Stromal cell of bone marrow (primary cell): ENCODE results near the gene SLCO1A2.
"Not testable (repeated sequence)": the region's sequence is repeated elsewhere in the genome, so short reads cannot be mapped to it uniquely, and the experiment has no call there.

ENCODE experiments used
- DNase-seq: peaks from one replicate; pipeline ENCODE4 v3.0.0-alpha.2; 2012; ENCODE audit warnings: low read depth

Gene SLCO1A2, protein sequence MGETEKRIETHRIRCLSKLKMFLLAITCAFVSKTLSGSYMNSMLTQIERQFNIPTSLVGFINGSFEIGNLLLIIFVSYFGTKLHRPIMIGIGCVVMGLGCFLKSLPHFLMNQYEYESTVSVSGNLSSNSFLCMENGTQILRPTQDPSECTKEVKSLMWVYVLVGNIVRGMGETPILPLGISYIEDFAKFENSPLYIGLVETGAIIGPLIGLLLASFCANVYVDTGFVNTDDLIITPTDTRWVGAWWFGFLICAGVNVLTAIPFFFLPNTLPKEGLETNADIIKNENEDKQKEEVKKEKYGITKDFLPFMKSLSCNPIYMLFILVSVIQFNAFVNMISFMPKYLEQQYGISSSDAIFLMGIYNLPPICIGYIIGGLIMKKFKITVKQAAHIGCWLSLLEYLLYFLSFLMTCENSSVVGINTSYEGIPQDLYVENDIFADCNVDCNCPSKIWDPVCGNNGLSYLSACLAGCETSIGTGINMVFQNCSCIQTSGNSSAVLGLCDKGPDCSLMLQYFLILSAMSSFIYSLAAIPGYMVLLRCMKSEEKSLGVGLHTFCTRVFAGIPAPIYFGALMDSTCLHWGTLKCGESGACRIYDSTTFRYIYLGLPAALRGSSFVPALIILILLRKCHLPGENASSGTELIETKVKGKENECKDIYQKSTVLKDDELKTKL

DNA sequence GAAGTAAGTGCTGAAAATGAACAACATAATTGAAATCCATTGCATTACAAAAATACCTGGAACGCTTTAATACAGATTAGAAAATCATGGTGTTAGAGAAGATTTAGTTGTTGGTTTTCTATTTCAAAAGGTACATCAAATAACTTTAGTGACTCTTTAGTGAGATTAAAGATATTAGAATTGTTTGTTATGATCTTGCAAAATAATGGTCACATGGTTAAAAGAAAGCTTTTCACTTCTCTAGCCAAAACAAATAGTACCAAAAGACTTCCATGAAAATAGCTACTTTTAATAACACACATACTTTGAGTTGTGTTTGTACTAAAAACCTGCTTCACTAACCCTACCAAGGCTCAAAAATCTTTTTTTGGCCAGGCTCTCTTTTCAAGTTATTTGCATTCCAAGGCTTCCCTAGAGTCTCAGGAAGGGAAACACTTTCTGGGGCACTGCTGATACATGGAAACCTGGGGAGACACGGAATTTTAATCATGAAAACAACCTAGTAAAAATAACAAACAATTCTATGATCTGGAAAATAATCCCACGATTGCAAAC, at the start of gene SLCO1A2:
TSS of gene SLCO1A2 (minus strand) at position 147 of the 555 bp plus-strand sequence. CDS start 270 bp downstream, outside the sequence.
- DNase-seq, result no peak

DNA sequence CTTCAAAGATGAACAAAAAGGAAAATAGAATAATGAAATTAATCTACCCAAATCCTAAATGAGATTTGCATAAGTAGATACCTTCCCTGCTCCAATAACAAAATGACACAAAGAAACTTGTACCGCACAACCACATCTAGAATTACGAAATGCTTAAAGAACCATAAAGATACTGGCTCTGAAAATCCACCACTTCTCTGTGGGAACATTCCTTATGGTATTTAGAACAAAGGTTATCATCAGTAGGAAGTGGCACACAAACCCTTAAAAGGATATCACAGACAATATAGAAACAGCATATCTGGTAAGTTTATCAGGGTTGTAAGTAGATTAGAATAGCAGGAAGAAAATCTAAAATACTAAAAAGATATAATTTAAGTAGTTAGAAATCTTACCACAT, 49.5 kb upstream of the SLCO1A2 start:
- no peak for DNase-seq

DNA sequence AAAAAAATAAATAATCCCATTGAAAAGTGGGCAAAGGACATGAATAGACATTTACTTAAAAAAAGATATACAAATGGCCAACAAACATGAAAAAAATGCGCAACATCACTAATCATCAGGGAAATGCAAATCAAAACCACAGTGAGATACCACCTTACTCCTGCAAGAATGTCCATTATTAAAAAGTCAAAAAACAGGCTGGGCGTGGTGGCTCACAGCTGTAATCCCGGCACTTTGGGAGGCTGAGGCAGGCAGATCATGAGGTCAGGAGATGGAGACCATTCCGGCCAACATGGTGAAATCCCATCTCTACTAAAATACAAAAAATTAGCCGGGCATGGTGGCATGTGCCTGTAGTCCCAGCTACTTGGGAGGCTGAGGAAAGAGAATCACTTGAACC, 46.6 kb upstream of the SLCO1A2 start:
- not testable (repeated sequence) for DNase-seq

DNA sequence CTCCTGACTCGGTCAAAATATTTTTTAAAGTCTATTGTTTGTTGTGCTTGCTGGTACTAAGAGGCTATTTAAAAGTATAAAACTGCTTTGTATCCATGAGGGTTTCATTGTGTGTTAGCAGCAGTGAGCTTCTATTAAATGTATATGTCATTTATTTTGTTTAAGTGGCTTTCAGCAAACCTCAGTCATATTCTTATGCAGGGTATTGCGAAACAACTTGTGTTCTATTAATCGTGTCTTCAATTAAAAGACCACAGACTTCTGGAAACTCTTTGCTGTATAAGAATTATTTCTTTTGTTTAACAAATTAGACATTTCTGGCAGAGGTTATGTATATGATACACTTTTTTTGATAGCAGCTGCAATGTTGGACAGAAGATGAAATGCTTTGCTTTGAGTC, 44.5 kb upstream of the SLCO1A2 start:
- no peak for DNase-seq

DNA sequence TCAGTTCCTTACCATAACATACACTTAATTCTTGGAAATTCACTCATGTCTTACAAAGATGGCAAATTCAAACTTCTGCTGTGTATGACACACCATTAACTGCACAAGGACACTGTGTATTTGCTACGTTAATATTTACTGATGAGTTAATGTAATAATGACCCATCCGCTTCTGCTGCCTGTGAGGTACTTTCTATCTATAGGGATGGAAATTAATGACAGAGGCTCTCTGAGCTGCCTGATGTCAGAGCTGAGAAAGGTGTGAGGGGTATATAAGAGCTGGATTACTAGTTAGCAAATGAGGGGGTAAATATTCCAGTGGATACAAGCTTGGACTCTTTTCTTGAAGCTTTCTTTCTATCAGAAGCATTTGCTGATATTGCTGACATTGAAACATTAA, 37.9 kb upstream of the SLCO1A2 start, which contains the start of gene IAPP:
TSS of gene IAPP (plus strand) at position 301 of the 400 bp plus-strand sequence. CDS start 450 bp downstream, outside the sequence.
- no peak for DNase-seq

DNA sequence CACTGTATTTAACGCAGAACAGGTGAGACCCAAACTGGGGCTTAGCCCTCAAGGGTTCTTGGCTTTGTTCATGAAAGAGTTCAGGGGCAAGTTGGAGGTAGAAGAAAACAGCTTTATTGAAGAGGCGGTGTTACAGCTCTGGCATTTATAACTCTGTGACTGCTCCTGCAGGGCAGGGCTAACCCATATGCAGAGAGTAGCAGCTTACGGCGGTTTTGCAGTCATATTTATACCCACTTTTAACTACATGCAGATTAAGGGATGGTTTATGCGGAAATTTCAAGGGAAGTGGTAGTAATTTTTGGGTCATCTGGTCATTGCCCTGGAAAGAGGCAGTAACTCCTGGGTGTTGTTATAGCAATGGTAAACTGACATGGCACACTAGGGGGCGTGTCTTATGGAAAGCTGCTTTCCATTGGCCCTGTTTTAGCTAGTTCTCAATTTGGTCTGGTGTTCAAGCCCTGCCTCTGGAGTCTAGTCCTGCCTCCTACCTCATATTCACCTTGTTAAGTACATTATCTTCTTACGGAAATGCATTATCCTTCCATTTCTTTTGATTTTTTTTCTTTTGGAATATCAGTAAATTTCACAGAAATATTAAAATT, 36.2 kb upstream of the SLCO1A2 start:
- no peak for DNase-seq

DNA sequence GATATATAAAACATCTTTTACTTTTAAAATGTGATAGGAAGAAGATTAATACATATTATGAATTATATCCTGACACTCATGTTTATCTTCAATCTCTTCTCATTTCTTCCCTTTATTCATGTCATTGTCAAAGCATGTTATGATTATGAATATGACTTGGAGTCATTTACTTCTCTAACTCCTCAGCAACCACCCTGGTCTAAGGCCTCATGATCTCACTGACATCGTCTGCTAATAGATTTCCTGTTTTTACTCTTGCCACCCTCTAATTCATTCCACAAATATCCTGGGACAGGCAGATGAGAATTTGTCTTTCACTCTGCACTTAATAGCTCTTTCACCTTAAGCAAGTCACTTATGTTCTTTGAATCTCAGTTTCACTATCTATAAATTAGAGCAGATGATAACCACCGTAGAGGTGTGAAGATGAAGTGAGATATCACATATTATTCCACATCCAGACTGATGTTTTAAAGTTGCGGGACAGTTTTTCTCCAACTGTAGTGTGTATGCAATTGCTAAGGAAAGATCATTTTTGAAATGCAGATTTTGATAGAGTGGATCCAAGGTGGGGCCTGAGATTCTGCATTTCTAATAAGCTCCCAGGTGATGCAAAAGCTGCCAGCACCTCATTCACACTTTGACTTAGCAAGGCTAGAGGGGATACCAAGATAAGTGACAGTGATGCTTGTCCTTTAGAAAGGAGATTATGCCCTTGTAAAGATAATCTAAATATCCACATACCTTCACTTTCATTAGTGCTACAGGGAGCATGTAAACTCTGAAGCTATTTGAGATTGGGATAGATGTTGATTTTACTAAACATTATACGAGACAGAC, 34.6 kb upstream of the SLCO1A2 start:
- DNase-seq, result no peak

DNA sequence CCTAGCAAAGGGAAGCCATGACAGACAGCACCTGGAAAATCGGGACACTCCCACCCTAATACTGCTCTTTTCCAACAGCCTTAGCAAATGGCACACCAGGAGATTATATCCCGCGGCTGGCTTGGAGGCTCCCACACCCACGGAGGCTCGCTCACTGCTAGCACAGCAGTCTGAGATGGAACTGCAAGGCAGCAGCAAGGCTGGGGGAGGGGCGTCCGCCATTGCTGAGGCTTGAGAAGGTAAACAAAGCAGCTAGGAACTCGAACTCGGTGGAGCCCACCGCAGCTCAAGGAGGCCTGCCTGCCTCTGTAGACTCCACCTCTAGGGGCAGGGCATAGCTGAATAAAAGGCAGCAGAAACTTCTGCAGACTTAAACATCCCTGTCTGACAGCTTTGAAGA, 25.9 kb upstream of the SLCO1A2 start:
- not testable (repeated sequence) for DNase-seq

DNA sequence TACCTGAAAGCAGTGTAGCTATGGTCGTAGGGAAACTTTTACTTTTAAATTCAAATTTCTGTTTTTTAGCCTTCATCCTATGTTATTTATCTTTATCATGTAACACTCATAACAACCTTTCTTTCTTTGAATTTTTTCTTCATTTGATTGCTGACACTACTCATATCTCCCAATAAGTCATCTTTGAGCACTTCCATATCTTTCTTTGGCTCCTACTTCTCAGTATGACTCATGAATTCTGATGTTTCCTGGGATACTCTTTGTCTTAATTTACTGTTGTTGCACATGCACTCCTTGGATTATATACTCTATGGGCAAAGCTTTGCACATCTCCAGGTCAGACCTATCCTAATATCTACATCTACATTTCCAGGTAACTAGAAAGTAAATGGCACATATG, 19.9 kb upstream of the SLCO1A2 start:
- DNase-seq, result peak; percentile 6

DNA sequence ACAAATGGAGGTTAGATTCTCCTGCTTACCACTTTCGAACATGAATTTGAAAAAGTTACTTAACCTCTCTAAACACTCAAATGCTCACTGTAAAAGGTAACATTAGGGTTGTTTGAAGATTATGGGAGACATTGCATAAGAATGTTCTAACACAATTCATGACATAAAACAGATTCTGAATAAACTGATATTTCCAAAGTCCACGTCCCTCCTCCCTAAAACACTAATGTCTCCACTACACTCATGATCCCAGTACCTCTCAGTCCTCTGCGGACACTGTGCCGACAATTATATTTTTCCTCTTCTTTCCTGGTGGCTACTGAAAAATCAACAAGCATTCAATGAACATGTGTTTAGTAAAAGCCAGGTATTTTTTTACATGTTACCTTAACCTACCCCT, 19.2 kb upstream of the SLCO1A2 start:
- no peak for DNase-seq

DNA sequence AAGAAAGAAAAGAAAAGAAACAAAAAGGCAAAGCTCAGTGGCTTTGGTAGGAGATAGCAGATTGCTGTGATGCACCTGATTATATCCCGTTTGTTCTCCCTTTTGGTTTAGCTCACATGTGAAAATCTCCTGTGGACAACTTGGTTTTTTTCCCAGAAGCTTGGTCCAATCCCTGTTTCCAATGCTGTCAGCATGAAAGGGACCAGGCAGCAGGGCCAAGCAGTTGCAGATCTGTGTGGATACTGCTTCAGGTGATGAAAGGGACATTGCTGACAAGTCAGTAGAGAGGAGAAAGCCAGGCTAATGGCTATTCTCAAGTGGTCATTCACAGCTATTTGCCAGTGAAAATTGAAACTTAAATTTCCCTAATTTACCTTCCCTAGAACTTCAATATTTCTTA, 18.8 kb upstream of the SLCO1A2 start:
- DNase-seq, result no peak

DNA sequence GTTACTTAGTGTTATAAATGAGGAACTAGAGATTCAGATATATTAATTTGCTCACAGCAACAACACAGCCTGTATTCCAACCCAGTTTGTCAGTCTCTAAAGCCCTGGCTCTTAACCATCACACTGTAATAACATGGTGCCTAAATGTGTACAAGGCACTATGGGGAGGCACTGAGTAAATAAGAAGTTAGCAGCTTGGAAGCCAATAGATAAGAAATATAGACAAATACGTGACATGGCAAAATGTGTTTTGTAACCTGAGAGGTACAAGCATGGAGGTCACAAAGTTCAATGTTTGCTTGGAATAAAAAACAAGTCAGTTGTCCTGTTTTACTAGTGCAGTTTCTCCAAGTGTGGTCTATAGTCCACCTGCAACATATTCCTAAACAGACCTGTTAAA, 16.3 kb upstream of the SLCO1A2 start:
- no peak for DNase-seq

DNA sequence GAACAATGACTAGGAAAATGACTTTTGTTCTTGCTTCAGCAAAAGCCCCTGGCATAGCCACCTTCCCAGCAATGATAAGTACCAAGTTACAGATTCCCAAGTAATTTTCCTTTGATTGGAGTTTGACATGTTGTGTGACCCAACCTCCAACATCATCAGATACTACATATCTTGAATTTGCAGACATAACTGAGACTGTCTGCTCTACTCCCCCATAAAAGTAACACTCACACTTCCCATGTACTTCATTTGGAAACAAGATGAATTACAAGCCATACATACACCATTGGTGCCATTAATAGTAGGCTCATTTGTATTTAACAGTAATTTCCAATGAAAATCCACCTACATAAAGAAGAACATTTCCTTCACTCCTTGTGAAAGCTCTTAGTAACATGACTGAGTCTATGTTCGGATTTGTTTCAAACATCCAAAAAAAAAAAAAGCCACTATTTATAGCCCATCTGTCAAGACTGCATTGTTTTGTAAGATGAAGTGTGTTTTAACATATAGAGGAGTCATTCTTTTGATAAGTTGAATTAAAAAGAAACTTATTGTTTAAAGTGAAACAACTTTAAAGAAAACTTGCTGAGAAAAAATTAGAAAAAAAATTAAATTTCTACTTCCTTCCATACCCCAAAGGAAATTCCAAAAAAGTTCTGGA, 12.0 kb upstream of the SLCO1A2 start:
- DNase-seq, result no peak

DNA sequence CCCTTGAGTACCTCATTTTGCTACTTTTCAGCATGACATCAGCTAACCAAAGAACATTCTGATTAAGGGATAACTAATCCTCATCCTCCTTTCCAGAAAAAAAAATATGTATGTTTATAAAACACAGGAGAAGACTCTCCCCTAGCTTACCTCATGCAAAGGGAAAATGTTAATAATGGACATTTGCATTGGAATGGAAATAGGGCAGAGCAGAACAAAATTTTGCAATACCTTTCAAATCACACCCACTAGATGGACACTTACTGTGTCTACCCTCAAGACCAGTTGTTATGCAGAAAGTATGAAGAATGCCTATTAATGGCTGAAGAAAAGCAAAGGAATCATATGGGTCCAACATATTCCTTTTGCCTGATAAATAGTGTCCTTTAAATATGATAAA, 8.9 kb upstream of the SLCO1A2 start:
- no peak for DNase-seq

DNA sequence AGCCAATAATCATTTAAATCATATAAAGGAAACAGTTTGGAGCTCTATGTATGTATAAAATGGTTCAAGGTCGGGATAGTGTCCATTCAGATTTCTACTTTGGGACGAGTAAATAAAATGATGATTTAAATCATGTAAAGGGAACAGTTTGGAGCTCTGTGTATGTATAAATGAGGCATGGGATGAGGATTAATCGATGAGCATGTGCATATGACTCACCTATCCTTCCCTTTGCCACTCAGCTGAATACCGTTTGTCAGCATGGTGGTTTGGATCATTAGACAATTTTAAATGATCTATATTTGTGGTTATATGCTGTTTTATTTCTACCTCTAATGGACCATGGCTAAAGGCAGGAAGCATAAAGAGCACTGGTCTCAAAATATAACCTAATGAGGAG, 7.1 kb upstream of the SLCO1A2 start:
- DNase-seq, result no peak

DNA sequence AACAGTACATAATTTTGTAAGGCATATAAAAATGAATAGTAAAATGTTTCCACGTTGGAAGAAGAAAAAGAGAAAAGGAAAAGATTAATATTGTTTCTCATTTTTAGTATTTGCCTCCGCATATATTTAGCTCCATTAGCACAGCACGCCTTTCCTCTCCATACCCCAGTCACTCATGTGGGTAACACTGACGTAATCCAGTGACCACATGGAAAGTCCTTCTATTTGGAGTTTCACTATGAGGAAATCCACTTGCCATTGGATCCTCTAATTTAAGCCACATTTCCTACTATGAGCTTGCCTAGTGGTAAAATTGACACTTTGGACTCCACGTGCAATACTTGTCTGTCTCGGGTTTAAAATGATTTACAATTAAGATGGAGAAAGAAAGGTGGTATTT, 5.7 kb upstream of the SLCO1A2 start:
- DNase-seq, result no peak

DNA sequence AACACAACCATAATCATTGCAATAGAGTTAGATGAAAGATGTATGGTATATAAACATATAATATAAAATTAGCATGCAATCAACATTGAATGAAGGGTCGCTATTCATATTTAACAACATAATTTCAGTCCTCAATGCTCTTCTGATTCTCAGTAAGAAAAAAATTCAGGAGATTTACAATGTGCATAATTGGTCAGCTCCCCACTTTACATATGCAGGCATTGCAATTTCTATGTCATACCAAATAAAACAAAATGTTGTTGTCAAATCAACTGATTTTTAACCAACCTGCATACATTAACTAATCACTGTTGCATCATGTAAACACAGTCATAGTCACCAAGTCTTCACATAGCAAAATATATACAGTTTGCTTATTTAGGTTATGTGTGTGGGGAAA, 5.2 kb upstream of the SLCO1A2 start:
- no peak for DNase-seq

DNA sequence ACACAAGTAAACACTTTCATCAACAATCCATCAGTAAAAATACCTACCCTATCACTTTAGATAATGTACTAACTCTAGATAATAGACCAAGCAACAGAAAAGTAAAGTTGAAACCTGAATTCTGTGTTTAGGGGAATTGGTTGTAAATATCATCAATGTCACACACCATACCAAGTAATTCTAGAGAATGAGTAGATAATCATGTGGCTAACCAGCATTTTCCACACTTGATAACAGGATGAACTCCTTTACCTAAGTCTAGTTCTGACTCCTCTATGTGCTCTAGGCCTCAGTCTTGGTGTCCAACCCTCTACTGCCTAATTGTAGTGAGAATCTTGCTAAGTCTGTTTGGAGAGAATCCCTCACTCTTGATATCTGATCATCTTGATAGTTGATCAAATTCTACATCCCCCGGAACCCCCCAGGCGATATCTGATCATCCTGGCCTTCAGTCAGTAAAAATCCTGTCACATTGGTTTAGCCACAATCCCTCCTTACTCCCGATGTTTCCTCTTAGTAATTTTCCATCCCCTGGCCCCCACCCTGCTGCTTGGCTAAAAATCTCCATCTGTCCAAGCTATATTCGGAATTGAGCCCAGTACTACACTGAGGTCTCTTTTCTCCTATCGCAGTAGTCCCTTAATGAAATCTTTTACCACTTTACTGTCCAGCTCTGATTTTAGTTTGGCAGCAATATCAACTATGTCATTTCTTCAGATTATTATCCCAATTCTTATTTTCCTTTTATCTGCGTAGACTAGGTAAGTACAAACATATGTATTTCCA, 3.4 kb upstream of the SLCO1A2 start:
- DNase-seq, result no peak

DNA sequence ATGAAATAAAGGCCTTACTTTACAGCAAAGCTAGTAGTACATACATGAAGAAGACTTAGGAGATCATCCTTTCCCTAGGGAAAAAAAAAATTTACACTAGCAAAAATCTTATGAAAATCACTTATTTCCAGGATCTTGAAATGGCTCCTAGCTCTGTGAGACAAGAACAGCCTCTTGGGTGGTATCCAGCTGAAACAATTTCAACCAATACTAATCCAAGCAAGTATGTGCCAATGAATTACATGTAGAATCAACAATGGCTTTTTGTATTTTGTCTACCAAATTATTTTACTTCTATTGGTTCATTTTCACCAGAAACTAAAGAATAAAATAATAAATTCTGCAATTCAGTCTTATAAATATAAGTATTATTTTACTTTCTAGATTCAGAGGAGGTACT, 2.7 kb upstream of the SLCO1A2 start:
- DNase-seq, result no peak

DNA sequence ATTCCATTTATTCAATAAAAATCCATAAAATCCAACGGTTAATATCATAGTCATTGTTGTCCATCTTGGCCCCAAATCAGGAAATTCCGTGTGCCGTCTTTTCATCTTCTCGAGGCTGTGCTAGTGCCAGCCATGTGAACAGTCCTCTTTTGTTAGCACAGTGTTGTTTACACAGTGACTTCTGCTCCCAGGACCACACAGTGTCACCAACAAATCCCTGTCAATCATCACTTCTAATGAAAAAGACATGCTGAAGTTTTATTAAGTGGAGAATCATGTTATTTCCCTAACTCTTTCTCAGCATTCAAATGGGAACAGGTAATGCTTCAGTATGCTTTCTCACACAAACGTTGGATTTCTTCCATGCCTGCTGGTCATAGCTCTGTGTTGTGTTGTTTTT, 1.9 kb upstream of the SLCO1A2 start:
- no peak for DNase-seq
